ENCODE data around the gene NINJ1.
A peak's percentile ranks its signal among the peaks of the same experiment; 100 is the strongest.

NINJ1 gene

GRCh38 chr9:93134015-93134739 lies at the start of gene NINJ1:
NINJ1 (minus strand) TSS chr9:93134251; CDS start chr9:93134217, 34 bp downstream.
- DNase-seq (ENCODE audit: low read depth), result peak; percentile 66

GRCh38 chr9:93183131-93183662 lies 49.1 kb upstream of the NINJ1 start:
- DNase-seq (ENCODE audit: low read depth), result no peak

- DNase-seq (ENCODE audit: low read depth), result no peak
These were observed 48.5 kb upstream of the NINJ1 start for GRCh38 chr9:93182572-93182971.

- DNase-seq (ENCODE audit: low read depth), result no peak
These were observed 47.8 kb upstream of the NINJ1 start for GRCh38 chr9:93181672-93182435.

- DNase-seq (ENCODE audit: low read depth), result no peak
These were observed 46.9 kb upstream of the NINJ1 start for GRCh38 chr9:93180938-93181337.

GRCh38 chr9:93178851-93179786 lies 45.1 kb upstream of the NINJ1 start:
- no peak for DNase-seq (ENCODE audit: low read depth)

- no peak for DNase-seq (ENCODE audit: low read depth)
These were observed 43.6 kb upstream of the NINJ1 start for GRCh38 chr9:93177676-93178075.

- no peak for DNase-seq (ENCODE audit: low read depth)
These were observed 40.9 kb upstream of the NINJ1 start for GRCh38 chr9:93174976-93175375.

GRCh38 chr9:93173365-93174051 lies 39.5 kb upstream of the NINJ1 start:
- DNase-seq (ENCODE audit: low read depth), result no peak

- DNase-seq (ENCODE audit: low read depth), result no peak
These were observed 38.8 kb upstream of the NINJ1 start for GRCh38 chr9:93172666-93173364.

GRCh38 chr9:93171261-93171990 lies 37.4 kb upstream of the NINJ1 start:
- DNase-seq (ENCODE audit: low read depth), result no peak

GRCh38 chr9:93170571-93170970 lies 36.5 kb upstream of the NINJ1 start:
- DNase-seq (ENCODE audit: low read depth), result no peak

- DNase-seq (ENCODE audit: low read depth), result no peak
These were observed 35.4 kb upstream of the NINJ1 start for GRCh38 chr9:93169444-93169843.

- DNase-seq (ENCODE audit: low read depth), result no peak
These were observed 34.5 kb upstream of the NINJ1 start for GRCh38 chr9:93168581-93168980.

GRCh38 chr9:93167838-93168237 lies 33.8 kb upstream of the NINJ1 start:
- DNase-seq (ENCODE audit: low read depth), result no peak

- no peak for DNase-seq (ENCODE audit: low read depth)
These were observed 33.1 kb upstream of the NINJ1 start for GRCh38 chr9:93167185-93167584.

- no peak for DNase-seq (ENCODE audit: low read depth)
These were observed 32.6 kb upstream of the NINJ1 start for GRCh38 chr9:93166699-93167098.

- no peak for DNase-seq (ENCODE audit: low read depth)
These were observed 30.0 kb upstream of the NINJ1 start for GRCh38 chr9:93164085-93164484.

GRCh38 chr9:93161786-93162562 lies 27.9 kb upstream of the NINJ1 start:
- no peak for DNase-seq (ENCODE audit: low read depth)

All from activated T-cell treated with anti-CD3 and anti-CD28 coated beads for 1 hour (primary cell).